NCI-H774 (cell line): Measurements from ENCODE around the gene MYL10.
A peak's percentile ranks its signal among the peaks of the same experiment; 100 is the strongest.

Source experiments
- DNase-seq: peaks from one replicate; lab custom pipeline; 2025; lab: John Stamatoyannopoulos, UW

Gene MYL10

DNA sequence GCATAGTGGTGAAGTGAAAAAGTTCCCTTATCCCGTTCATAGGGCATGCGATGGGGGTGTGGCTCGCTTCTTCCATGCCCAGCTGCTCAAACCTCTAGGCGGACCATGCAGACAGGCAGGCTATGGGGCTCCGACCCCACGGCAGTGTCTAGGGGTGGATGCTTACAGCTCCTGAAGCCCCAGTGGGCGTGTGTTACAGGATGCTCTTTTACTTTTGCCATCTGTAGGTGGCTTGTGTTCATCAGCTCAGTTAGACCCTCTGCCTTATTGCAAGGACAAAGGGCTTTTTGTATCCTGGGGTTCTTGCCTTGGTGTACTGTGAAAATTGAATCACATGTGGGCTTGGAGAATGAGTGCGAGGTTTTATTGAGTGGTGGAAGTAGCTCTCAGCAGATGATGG, at the start of gene MYL10:
Gene MYL10, minus strand, starts transcription at position 126 of the 400 bp plus-strand sequence. CDS start 178 bp downstream, outside the sequence.
- no peak for DNase-seq

DNA sequence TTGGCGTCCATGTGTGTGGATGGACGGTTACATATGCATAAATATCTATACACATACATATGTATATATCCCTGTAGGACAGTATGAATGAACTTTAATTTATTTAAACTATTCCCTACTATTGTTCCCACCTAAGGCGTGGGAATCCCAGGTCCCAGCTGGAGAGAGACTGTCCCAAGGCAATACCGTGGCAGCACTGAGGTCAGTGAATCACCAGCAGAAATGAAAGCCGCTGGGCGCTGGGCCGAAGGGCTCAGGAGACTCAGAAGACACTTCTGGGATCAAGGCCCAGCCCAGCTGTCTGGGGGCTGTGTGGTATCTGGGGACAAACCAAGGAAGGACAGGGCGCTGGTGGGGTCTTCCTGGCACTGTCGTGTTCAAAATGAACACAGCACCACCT, 49.6 kb upstream of the MYL10 start:
- no peak for DNase-seq

DNA sequence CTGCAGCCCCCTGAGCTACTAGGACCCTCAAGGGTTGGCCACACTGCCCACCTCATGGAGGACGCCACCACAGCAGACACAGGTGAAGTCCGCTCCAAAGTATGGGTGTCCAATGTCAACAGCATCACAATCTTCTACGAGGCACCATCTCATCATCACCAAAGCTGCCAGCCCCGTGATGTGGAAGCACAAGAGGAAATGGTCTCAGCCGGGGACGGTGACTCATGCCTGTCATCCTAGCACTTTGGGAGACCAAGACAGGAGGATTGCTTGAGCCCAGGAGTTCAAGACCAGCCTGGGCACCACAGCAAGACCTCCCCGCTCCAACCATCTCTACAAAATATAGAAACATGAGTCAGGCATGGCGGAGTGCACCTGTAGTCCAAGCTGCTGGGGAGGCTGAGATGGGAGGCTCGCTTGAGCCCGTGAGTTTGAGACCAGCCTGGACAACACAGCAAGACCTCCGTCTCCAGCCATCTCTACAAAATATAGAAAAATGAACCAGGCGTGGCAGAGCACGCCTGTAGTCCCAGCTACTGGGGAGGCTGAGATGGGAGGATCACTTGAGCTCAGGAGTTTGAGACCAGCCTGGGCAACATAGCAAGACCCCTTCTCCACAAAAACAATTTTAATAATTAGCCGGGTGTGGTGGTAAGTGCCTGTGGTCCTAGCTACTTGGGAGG, 48.8 kb upstream of the MYL10 start:
- DNase-seq, result no peak

DNA sequence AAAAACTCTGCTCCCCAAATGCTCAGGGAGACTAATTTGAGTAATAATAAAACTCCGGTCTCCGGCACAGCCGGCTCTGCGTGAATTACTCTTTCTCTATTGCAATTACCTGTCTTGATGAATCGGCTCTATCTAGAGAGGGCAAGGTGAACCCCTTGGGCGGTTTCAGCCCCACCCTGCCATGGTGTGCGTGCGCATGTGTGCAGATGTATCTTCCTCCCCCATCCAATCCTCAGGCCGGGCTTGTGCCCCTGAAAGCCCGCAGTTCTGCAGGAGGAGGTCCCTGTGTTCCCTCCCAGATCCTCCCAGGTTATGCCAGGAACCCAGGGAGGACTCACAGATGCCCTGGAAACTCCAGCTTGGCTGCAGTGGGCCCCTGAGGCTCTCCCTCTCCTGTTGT, 48.3 kb upstream of the MYL10 start:
- DNase-seq, result peak; percentile 26

DNA sequence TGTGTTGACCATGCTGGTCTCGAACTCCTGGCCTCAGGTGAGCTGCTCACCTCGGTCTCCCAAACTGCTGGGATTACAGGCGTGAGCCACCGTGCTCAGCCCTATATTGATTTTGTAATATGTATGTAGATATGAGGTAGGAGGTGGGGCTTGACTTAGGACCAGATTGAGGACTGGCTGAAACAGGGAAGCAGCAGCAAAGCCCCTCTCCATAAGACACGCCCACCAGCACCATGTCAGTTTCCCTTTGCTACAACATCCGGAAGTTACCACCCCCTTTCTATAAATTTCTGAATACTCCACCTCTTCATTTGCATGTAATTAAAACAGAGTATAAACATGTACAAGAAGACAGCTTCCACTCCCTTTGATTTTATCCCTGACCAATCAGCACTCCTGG, 47.9 kb upstream of the MYL10 start:
- peak; percentile 81 for DNase-seq

DNA sequence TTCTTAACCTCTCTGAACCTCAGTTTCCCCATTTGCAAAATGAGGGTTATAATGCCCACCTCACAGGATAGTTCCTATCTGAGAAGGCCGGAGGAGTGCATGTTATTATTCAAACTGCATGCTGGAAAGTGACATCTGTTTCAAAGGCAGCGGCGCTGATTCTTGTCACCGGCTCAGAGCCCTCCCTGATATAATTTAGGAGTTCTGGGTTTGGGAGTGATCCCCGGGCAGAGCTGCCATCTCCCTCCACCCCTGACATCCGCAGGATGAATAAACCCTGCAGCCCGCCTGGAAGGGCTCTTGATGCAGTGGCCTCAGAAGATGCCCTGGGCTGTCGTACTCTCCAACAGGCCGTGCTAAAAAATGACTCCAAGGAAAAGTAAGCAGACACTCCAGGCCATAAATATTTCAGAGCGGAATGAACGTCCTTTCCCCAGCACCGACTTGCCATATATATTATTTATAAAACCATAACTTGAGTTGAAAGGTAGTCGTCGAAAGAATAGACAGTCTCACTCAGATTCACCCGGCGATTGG, 47.0 kb upstream of the MYL10 start:
- DNase-seq, result no peak

DNA sequence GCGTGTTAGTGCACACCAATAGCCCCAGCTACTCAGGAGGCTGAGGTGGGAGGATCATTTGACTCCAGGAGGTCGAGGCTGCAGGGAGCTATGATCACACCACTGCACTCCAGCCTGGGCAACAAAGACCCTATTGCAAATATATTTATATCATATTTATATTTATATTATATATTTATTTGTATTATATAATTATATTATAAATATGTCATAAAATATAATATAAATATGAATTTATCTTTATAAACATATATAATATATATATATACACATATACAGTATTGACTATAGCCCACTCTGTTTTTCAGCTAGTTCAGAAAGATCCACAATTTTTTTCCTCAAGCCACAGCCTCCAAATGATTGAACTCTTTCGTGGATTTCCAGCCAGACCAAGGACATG, 45.3 kb upstream of the MYL10 start:
- DNase-seq, result no peak

DNA sequence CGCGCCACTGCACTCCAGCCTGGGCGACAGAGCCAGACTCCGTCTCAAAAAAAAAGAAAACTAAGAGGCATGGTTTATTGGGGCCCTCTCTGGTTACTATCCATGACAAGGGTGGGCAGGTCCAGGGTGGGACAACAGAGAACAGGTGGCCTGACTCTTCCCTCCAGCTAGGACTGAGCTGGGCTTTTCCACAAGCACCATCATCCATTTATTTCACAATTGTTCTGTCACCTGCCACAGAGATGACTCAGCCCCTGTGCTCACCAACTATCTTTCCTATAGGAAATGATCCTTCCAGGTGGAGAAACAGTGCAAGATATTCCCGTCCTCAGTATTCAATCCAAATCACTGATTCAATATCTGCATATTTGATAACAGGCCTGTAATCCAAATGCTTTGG, 44.9 kb upstream of the MYL10 start:
- no peak for DNase-seq

DNA sequence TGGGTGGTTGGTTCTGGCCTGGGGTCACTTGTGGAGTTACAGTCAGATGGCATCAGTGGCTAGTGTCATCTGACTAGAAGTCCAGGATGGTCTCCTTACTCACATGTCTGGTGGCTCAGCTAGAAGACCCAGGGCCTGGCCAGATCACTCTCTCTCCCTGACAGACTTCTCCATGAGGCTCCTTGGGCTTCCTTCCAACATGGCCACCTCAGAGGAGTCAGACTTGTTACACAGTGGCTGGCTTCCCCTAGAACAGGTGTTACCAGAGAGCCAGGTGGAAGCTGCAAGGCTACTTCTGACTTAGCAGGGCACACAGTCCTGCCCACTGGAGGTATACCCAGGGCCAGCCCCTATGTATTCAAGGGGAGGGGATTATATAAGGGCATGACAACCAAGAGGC, 44.2 kb upstream of the MYL10 start:
- no peak for DNase-seq

DNA sequence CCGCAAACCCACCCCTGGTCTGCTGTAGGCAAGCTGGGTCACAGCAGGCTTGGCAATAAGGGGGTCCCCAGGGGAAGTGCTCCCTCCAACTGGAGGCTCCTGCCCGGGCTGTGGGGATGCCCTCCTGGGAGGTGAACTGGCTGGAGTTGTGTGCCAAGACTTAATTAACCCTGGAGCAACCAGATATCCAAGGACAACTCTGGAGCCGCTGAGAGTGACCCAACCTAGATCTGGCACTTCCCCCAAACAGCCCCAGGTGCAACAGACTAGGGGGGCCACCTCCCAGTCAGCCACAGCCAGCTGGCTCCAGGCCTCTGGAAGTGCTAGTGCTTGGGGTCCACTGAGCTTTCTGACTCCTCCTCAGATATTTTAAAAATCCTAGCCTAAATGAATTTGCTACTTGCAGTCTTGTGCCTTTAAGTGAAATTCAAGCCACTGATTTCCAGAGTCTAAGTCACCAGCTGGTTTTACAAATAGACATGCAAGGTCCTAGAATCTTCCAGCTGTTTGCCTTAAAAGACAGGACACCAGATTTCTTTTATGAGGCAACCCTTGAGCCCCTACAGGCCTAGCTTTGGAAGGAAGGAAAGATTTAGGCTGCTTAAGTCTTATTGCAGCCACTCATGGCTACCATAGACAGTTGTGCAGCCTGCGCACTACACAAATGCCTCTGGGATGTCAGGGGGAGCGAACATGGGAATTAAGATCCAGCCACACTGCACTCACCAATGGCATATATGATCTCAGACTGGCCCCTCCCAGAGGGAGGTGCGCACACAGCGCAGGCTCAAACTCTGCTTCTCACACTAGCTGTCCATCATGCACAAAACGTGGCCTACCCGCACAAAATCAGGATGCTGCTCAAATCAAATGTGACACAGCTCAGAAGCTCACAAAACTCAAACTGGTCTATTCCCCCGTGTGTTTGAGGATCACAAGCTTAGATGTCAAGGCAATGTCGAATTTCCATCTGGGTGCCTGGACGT, 42.6 kb upstream of the MYL10 start:
- no peak for DNase-seq

DNA sequence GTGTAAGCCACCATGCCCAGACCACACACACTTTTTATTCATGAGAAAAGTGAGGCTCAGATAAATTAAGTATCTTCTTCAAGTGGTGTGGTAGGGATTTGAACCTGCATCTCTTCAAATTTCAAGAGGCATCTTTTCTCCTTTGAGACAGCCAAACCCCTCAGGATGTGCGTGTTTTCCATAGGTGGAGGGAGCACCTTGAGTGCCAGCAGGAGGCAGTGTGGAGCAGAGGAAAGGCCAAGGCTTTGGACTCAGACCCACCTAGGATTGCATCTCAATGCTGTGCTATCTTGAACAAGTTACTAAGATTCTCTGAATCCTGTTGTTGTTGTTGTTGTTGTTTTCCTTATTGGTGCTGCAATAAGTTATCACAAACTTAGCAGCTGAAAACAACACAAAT, 40.2 kb upstream of the MYL10 start:
- no peak for DNase-seq

DNA sequence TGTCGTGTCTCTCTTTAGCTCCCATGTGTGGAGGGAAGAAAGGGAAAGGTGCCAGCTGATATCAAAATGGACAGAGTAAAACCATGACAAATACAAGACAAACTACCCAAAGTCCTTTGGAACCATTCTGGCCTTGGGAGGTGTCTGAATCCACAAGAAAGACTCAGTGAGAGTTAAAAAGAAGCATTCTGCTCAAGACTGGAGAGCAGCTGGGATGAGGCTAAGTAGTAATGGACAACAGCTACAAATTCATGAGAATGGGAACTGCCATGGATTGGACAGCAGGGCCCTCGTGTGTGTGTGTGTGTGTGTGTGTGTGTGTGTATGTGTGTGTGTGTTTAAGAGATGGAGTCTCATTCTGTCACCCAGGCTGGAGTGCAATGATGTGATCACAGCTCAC, 39.6 kb upstream of the MYL10 start:
- no peak for DNase-seq

DNA sequence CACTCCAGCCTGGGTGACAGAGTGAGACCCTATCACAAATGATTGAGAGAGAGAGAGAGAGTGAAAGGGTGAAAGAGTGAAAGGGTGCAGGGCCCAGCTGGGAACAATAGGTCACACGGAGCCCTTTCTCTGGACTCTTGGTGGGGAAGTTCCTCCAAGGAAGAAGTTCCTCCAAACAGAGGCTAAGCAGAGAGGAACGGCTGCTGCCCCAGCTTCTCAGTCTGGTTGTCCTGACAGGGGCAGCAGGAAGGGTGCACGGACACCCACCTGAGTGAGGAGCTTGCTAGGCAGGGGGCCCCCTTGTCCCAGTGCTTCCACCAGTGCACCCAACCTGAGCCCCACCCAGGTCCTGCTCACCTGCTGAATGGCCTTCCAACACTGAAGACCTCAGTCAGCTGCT, 38.8 kb upstream of the MYL10 start:
- no peak for DNase-seq

DNA sequence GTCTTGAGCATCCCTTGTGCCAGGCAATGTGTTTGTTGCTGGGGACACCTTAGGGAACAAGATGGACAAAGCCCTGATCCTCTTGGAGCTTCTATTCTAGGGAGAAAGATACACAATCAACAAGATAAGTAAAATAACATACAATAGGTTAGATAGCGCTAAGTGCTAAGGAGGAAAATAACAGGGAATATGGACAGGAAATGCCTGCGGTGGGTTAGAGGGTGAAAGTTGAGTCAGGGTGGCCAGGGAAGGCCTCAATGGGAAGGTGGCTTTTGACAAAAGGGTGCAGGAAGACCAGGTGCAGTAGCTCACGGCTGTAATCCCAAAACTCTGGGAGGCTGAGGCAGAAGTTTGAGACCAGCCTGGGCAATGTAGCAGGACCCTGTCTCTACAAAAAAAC, 38.3 kb upstream of the MYL10 start:
- no peak for DNase-seq

DNA sequence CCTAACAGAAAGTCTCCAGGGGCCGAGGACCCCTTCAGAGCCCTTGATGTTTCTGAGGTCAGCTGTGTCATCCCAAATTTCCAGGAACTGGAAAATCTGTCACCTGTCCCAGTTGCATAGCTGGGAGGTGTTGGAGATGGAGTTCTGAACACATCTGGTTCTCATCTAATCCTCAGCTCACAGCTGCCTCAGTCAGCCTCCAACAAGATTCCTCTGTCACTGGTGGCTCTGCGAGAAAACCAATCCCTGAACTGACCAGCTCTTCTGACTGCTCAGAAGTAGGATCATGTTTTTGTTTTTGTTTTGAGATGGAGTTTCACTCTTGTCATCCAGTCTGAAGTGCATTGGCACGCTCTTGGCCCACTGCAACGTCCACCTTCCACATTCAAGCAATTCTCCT, 37.6 kb upstream of the MYL10 start:
- no peak for DNase-seq

DNA sequence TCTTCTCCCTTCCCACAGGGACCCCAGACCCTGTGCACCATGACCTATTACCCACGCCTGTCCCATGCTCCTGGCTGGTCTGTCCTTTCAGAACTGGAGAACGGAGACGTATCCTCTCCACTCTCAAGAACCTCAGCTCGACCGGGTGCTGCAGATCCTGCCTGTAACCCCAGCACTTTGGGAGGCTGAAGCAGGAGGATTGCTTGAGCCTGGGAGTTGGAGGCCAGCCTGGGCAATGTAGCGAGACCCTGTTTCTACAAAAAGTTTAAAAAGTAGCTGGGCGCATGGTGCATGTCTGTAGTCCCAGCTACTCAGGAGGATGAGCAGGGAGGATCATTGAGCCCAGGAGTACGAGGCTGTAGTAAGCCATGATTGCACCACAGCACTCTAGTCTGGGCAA, 37.2 kb upstream of the MYL10 start:
- no peak for DNase-seq

DNA sequence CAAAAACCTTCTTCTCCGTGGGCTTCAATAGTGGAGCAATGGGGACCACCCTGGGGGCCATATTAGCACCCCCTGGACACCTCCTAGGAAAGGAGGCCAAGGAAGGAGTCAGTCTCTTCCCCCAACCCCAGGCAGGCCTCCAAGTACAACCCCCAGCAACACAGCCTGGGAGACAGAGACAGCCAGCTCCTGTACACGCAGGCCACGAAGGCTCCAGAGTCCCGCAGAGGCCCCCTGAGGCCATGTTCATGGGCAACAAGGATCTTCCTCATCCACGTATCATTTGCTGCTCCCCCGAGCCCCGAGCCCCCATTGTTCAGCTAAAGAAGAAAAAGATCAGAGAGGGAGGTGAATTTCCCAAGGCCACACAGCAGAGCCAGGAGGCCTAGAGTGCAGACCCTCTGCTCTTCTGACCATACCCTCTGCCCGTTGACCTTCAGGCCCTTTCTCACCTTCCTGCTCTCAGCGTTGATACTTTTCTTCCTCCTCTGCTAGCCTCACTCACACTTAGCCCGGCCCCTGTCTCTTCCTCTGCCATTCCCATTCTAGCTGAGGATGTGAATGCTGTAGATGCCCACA, 35.9 kb upstream of the MYL10 start:
- no peak for DNase-seq

DNA sequence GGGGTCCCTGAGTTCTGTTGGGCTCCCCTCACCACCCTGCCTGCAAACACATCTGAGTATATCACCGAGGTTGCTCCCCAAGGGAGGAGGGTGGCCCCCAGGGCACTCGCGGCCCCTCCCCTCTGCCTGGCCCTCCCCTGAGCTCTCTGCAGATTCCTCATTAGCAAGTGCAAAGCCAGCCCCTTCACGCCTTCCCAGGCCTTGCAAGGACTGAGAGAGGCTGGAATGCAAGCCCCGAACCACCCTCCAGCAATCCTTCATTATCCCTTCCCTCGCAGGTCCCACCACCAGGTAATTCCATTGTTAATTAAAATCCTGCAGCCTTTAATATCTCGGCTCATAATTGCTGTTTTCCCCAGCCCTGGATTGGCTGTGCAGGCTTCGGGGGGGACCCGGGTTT, 35.3 kb upstream of the MYL10 start:
- DNase-seq, result no peak

DNA sequence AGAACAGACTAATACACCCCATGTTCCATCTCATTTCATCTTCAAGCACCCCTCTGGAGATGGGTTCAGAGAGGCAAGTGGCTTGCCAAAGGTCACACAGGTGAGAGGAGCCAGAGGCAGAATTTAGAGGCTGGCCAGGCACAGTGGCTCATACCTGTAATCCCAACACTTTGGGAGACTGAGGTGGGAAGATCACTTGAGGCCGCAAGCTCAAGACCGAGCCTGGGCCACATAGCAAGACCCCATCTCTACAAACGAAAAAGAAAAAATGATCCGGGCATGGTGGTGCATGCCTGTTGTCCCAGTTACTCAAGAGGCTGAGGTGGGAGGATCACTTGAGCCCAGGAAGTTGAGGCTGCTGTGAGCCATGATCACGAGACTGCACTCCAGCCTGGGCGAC, 34.7 kb upstream of the MYL10 start:
- no peak for DNase-seq

DNA sequence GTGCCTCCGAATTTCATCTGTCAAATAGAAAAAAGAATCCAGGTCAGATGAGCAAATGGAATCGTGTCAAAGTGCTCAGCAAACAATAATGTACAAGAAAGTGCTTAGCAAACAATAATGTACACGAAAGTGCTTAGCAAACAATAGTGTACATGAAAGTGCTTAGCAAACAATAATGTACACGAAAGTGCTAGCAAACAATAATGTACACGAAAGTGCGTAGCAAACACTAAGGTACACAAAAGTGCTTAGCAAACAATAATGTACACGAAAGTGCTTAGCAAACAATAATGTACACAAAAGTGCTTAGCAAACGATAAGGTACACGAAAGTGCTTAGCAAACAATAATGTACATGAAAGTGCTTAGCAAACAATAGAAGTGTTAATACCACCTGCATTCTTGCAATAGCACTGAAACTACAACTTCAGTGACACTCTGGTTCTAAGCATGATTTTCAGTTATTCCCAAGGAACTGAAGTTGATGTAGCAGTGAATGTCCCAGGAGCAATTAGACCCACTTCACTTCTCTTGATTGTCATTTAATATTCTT, 33.4 kb upstream of the MYL10 start:
- no peak for DNase-seq

DNA sequence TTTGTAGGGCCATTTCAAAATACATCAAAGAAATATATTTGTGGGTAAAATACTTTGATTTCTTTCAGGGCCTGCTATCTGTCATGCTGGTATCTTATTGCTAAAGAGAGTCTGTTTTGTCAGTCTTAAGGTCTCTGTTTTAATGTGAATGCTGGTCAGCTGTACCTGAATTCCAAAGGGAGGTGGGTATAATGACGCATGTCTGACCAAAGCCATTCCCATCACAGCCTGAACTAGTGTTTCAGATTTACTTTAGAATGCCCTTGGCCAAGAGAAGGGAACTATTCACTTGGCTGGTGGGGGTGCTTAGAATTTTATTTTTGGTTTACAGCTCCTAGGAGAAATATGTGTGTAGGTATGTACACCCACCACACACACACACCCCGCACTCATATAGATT, 30.6 kb upstream of the MYL10 start:
- no peak for DNase-seq

DNA sequence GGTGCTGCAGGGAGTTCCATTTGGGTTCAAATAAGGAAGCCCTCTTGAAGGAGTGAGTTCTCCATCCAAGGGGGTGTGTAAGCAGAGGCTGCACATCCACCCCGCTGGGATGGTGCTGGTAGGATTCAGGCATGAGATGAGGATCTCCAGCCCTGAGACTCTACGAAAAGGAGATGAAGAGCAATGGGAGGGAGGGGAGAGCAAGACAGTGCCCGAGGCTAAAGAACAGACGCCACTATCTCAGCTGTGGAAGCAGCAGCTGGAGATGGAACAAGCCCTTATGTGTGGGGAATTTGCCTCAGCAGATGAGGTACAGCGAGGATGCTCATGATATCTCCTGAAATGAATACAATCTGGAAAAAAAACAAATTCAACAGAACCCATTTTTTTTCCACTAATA, 28.1 kb upstream of the MYL10 start:
- no peak for DNase-seq

DNA sequence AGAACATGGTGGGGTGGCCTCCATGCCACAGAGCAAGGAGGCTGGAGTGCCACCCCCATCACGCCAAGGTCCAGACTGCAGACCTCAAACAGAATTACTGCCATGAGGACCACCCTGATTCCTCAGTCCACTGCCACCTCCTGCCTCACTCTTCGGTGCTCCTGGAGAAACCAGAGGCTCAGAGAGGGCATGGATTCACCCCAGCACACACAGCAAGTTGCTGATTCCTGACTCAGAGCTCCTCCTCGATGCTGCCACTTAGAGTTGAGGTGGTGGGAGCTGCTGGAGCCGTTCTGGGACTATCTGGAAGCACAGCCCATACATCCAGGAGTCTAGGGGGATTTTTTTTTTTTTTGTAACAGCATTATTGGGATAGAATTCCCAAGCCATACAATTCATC, 22.0 kb upstream of the MYL10 start:
- no peak for DNase-seq
